Activated naive CD8-positive, alpha-beta T cell treated with anti-CD3 and anti-CD28 coated beads, Interleukin-2, amount 50 U/mL, for 16 hours (primary cell): Measurements from ENCODE around the gene SLC7A7.
A peak's percentile ranks its signal among the peaks of the same experiment; 100 is the strongest.
"Not testable (repeated sequence)": the region's sequence is repeated elsewhere in the genome, so short reads cannot be mapped to it uniquely, and the experiment has no call there.

Source experiments
- DNase-seq: peaks from one replicate; pipeline ENCODE4 v3.0.0-alpha.2; 2020; ENCODE audit warnings: low read depth, low spot score

SLC7A7 gene

GRCh38 chr14:22814941-22815713, at the start of gene SLC7A7:
Gene SLC7A7, minus strand, starts transcription at chr14:22815435. Its CDS starts 2,037 bp downstream, at chr14:22813398.
- DNase-seq, result no peak

GRCh38 chr14:22864979-22865378, 49.7 kb upstream of the SLC7A7 start:
- no peak for DNase-seq

GRCh38 chr14:22861651-22862050, 46.4 kb upstream of the SLC7A7 start:
- no peak for DNase-seq

GRCh38 chr14:22860377-22860776, 45.1 kb upstream of the SLC7A7 start:
- DNase-seq, result not testable (repeated sequence)

GRCh38 chr14:22856428-22856827, 41.2 kb upstream of the SLC7A7 start:
- no peak for DNase-seq

GRCh38 chr14:22854963-22855724, 39.9 kb upstream of the SLC7A7 start:
- no peak for DNase-seq

- DNase-seq, result not testable (repeated sequence)
Measured at GRCh38 chr14:22854296-22854695, 39.1 kb upstream of the SLC7A7 start.

- peak; percentile 88 for DNase-seq
Measured at GRCh38 chr14:22852940-22853767, 37.9 kb upstream of the SLC7A7 start.

GRCh38 chr14:22852599-22852939, 37.3 kb upstream of the SLC7A7 start:
- DNase-seq, result no peak

- not testable (repeated sequence) for DNase-seq
Measured at GRCh38 chr14:22852178-22852577, 36.9 kb upstream of the SLC7A7 start.

GRCh38 chr14:22850944-22851764, 35.9 kb upstream of the SLC7A7 start:
- no peak for DNase-seq

- no peak for DNase-seq
Measured at GRCh38 chr14:22849212-22849819, 34.1 kb upstream of the SLC7A7 start.

GRCh38 chr14:22848351-22849164, 33.3 kb upstream of the SLC7A7 start:
- DNase-seq, result no peak

- DNase-seq, result no peak
Measured at GRCh38 chr14:22847661-22848341, 32.6 kb upstream of the SLC7A7 start.

- no peak for DNase-seq
Measured at GRCh38 chr14:22846811-22847307, 31.6 kb upstream of the SLC7A7 start.

GRCh38 chr14:22845821-22846625, 30.8 kb upstream of the SLC7A7 start:
- no peak for DNase-seq

- DNase-seq, result no peak
Measured at GRCh38 chr14:22845103-22845394, 29.8 kb upstream of the SLC7A7 start.
